Right hindlimb (tissue), 1 donor: ENCODE measurements around the gene NIPBL.
"Not testable (repeated sequence)": the region's sequence is repeated elsewhere in the genome, so short reads cannot be mapped to it uniquely, and the experiment has no call there.

Experiments
- DNase-seq: peaks from one replicate; pipeline ENCODE4 v3.0.0-alpha.2; 2018

The NIPBL gene

GRCh38 chr5:36949593-36949992 lies 73.0 kb downstream of the NIPBL start:
- no peak for DNase-seq

- DNase-seq: no peak
Measured at GRCh38 chr5:36950586-36951457, 74.3 kb downstream of the NIPBL start.

GRCh38 chr5:36953043-36953442 lies 76.5 kb downstream of the NIPBL start:
- no peak for DNase-seq

GRCh38 chr5:36957953-36958537 lies 81.5 kb downstream of the NIPBL start:
- DNase-seq: no peak

- no peak for DNase-seq
Measured at GRCh38 chr5:36958612-36959011, 82.0 kb downstream of the NIPBL start.

DNA sequence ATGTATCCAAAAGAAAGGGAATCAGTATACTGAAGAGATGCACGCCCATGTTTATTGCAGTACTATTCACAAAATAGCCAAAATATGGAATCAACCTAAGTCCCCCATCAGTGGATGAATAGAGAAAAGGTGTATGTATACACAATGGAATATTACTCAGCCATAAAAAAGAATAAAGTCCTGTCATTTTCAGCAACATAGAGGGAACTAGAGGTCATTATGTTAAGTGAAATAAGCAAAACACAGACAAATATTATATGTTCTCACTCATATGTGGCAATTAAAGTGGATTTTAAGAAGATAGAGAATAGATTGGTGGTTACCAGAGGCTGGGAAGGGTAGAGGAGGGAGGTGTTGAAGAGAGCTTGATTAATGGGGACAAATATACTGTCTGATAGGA lies 88.6 kb downstream of the NIPBL start:
- no peak for DNase-seq

- no peak for DNase-seq
Measured at GRCh38 chr5:36969700-36970395, 93.3 kb downstream of the NIPBL start.

DNA sequence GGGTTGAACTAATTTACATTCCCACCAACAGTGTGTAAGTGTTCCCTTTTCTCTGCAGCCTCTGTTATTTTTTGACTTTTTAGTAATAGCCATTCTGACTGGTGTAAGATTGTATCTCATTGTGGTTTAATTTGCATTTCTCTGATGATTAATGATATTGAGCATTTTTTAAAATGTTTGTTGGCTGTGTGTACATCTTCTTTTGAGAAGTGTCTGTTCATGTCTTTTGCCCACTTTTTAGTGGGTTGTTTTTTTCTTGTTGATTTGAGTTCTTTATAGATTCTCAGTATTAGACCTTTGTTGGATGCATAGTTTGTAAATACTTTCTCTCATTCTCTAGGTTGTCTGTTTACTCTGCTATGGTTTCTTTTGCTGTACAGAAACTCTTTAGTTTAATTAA lies 101.6 kb downstream of the NIPBL start:
- no peak for DNase-seq

- no peak for DNase-seq
Measured at GRCh38 chr5:36982146-36982545, 105.6 kb downstream of the NIPBL start.

- DNase-seq: no peak
Measured at GRCh38 chr5:36985387-36985786, 108.8 kb downstream of the NIPBL start.

DNA sequence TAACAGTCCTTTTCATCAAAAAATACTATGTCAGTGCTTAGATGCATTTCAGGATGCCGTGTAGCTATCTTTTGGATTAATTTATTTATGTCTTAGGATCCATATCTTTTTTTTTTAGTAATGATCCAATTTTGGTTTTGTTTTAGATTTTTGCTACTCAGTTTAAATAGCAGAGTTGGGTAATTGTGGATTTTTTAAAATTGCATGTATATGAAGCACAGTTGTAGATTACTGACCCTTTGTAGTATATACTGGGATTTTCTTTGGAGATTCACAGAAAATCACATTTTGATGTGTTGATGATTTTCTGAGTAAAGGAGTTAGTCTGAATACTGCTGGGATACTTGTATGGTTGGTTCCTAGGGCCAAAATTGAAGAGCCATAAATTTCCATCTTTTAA lies 111.8 kb downstream of the NIPBL start:
- no peak for DNase-seq

DNA sequence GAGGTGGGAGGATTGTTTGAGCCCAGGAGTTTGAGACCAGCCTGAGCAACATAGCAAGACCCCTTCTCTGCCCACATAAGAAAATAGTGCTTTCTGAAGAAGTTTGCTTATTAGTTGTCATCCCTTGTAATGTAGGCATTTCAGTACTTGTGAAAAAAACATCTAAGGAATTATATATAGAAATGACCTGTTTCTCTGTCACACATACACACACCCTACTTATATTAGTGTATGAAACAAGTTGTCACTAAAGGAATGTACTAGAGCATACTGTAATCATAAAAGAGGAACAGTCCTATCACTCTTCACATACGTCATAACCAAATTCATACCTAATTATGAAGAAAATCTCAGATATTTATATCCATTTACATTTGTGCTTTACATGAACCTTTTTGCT lies 122.0 kb downstream of the NIPBL start:
- no peak for DNase-seq

GRCh38 chr5:37002176-37002751 lies 125.7 kb downstream of the NIPBL start:
- no peak for DNase-seq

GRCh38 chr5:37005252-37005651 lies 128.7 kb downstream of the NIPBL start:
- DNase-seq: no peak

DNA sequence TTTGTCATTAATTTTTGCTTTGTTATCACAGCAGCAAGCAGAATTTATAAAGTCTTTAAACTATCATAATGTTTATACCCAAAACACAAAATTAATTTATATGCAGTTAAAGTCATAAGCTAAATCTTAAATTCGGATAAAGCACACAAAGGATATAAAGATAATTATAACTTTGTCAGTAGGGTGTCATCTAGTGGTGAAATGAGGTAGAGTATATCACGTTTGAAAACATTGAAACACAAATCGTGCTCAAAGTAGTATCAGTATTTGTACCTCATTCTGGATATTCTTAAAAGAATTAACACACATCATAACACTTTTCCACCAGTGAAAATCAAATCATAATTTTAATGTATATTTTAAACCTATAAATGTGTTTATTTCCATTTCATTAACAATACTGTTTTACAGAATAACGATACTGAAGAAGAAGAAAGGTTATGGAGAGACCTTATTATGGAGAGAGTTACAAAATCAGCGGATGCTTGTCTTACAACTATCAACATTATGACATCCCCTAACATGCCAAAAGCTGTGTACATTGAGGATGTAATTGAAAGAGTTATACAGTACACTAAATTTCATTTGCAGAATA lies 129.5 kb downstream of the NIPBL start:
- DNase-seq: no peak

GRCh38 chr5:37013181-37013580 lies 136.6 kb downstream of the NIPBL start:
- DNase-seq: not testable (repeated sequence)

DNA sequence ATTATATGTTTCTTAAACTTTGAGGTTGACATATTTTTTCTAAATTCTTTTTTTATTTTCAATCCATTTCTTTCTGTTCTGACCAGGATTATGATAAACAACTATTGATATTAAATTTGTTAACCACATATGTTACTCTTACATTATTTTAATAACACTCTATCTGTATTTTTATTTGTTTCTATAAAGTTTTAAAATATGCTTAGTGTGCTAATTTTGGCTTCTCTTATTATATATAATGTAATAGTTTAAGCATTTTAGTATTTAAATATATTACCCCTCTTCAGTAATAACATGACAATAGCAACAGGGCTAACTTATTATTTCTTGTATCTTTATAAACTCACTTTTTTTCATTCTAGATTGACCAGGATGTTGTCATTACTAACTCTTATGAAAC lies 137.8 kb downstream of the NIPBL start:
- no peak for DNase-seq

DNA sequence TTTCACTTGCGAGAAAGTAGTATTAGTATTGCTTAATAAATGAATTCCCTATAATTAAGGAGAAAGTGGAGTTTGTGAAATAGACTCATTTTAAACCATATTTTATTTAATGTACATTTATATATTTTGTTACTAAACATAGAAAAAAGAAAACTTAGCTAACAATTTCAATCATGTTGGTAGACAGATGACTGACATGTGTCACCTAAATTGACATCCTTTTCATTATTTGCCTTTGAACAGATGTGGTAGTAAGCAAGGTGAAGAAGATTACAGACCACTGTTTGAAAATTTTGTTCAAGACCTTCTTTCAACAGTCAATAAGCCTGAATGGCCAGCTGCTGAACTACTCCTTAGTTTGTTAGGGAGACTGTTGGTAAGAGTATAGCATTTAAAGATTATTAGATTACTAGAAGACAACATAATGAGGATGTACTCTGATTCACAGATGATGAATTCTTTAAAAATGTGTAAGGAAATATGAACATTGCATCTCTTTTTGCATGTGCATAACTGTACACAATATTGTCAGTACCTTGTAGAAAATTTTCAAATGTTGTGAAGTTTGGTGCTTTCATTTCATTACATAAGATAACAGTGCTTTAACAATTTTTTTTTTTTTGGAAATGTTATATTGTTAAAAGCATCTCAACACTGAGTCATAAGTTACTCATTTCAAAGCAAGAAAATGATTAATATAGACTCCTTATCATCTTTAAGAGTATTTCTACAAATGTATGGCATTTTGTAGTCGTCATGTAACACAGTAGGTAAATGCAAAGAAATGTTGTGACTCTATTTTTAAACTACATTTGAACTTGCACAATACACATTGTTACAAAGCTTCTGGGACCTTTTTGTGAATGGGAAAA lies 139.5 kb downstream of the NIPBL start:
- no peak for DNase-seq

DNA sequence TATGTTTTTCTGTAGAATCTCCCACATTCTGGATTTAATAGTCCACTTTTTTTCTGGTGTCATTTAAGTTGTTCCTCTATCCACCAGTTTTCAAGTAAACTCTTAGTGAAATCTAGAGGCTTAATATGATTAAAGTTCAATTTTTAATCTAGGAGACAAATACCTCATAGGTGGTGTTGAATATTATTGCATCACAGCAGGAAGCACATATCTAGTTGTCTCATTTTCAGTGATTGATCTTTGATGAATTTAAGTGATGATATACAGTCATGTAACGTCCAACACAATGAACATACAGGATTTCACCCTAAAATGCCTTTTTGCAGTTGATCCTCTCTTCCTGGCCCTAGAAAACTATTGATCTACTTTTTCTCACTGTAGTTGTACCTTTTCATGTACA lies 152.3 kb downstream of the NIPBL start:
- DNase-seq: no peak

DNA sequence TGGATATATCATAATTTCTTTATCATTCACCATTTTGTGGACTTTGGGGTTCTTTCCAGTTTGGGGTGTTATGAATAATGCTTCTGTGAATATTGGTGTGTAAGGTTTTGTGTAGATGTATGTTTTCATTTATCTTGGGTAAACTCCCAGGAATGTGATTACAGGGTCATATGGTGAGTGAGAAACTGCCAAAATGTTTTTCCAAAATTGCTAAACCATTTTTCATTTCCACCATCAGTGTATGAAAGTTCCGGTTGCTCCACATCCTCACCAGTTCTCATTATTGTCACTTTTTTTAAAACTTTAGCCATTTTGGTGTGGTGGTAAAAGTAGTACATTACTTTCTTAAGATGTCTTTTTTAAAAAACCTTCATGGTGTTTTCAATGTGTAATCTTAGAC lies 152.9 kb downstream of the NIPBL start:
- DNase-seq: no peak

DNA sequence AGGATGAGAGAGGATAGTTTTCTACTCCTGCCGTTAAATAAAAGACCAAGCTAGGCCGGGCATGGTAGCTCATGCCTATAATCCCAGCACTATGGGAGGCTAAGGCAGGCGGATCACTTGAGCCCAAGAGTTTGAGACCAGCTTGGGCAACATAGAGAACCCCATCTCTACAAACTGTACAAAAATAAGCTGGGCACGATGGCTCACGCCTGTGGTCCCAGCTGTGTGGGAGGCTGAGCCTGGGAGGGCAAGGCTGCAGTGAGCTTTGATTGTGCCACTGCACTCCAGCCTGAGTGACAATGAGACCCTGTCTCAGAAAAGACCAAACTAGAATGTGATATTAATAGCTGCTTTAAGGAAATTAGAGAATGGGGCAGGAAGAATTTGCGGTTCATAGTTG lies 158.4 kb downstream of the NIPBL start:
- DNase-seq: no peak

- no peak for DNase-seq
Measured at GRCh38 chr5:37037840-37038239, 161.3 kb downstream of the NIPBL start.
